Peyer's patch (tissue), 4 donors: ENCODE data around the gene LRRC8C. TPM values are rescaled to one million over a fixed set of nuclear protein-coding genes. Genes with fewer than 3 reads are reported as not detected.

Source experiments
- DNase-seq, 3 donors: peaks; one replicate each; pipeline ENCODE4 v3.0.0-alpha.2; 2017 to 2019
- H3K27ac ChIP-seq, 4 donors: fragments of 200-600 bp; sonication (generic); one replicate each; pipeline ENCODE4 v1.5.1; 2016 to 2019
- H3K27me3 ChIP-seq, 2 donors: fragments of 200-600 bp; sonication (generic); one replicate each; pipeline ENCODE4 v1.5.1; 2019
- H3K36me3 ChIP-seq, 3 donors: fragments of 200-600 bp; sonication (generic); one replicate each; pipeline ENCODE4 v1.5.1; 2016 to 2019
- H3K4me1 ChIP-seq, 4 donors: fragments of 200-600 bp; sonication (generic); one replicate each; pipeline ENCODE4 v1.5.1; 2016 to 2019
- H3K4me3 ChIP-seq, 4 donors: fragments of 200-600 bp; sonication (generic); 1 replicate in 3 of 4; 2 replicates in 1 of 4; pipeline ENCODE4 v1.5.1; 2016 to 2019; ENCODE audit warnings: mild to moderate bottlenecking in 1 of 4
- H3K9me3 ChIP-seq, 4 donors: fragments of 200-600 bp; sonication (generic); one replicate each; pipeline ENCODE4 v1.5.1; 2016 to 2019; ENCODE audit warnings: mild to moderate bottlenecking in 1 of 4
- POLR2A ChIP-seq, 2 donors: fragments of 450-650 bp; IDR thresholded peaks; one replicate each; pipeline ENCODE4 v1.5.1; 2017; ENCODE audit warnings: antibody characterized with exemption in 2 of 2, mild to moderate bottlenecking in 2 of 2, moderate library complexity in 2 of 2
- total RNA-seq, 4 donors: library from RNA; depleted of rRNA; stranded (reverse); fragments of >200 nt; gene quantifications; one replicate each; pipeline ENCODE4 v1.1.0, GENCODE V29; 2016
- TF ChIP-seq, protein P1 (sequence below), 6 experiments: fragments of 450-650 bp in 4 of 6; fragments of 200-600 bp in 2 of 6; sonication (generic) in 1 of 6; IDR thresholded peaks; one replicate each; pipeline ENCODE4 v1.5.1; 2017 to 2019; ENCODE audit warnings: antibody characterized with exemption in 6 of 6, mild to moderate bottlenecking in 3 of 6, moderate library complexity in 1 of 6

Gene LRRC8C
- total RNA-seq, 4 donors from 2014 or later, result 2.5 to 9.9 (median 4.0) TPM

DNA sequence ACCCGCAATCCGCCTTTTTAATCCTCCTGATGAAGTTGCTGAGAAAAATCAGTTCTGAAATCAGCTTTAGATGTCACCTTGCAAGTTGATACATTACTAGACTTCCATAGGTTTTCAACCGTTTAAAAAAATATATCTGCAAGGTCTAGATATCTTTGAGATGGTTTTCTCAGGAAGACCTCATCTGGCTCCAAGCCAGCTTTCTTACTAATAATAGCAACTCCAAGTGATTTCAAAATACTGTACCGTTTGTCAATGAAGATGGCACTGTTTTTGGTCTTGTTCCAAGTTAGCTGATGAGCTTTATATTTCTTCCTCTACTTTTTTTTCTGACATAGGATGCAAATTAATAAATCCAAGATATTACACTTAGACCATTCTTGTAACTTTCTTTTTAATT, 40.3 kb downstream of the LRRC8C start:
- H3K4me1 ChIP-seq, result no peaks in the 10 kb centered on the region
- no peaks in the 10 kb centered on the region for H3K27me3 ChIP-seq
- H3K4me3 ChIP-seq, result no peak overlapping the region
- no peaks in the 10 kb centered on the region for H3K36me3 ChIP-seq
- no peaks in the 10 kb centered on the region for H3K9me3 ChIP-seq
- TF ChIP-seq, protein P1, sequence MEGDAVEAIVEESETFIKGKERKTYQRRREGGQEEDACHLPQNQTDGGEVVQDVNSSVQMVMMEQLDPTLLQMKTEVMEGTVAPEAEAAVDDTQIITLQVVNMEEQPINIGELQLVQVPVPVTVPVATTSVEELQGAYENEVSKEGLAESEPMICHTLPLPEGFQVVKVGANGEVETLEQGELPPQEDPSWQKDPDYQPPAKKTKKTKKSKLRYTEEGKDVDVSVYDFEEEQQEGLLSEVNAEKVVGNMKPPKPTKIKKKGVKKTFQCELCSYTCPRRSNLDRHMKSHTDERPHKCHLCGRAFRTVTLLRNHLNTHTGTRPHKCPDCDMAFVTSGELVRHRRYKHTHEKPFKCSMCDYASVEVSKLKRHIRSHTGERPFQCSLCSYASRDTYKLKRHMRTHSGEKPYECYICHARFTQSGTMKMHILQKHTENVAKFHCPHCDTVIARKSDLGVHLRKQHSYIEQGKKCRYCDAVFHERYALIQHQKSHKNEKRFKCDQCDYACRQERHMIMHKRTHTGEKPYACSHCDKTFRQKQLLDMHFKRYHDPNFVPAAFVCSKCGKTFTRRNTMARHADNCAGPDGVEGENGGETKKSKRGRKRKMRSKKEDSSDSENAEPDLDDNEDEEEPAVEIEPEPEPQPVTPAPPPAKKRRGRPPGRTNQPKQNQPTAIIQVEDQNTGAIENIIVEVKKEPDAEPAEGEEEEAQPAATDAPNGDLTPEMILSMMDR (IDR thresholded peaks at IDR 0.05), result no peak
- no peak for TF ChIP-seq POLR2A (IDR thresholded peaks at IDR 0.05)
- DNase-seq, result no peak
- H3K27ac ChIP-seq, result no peak overlapping the region

GRCh38 chr1:89675677-89676076, 42.8 kb downstream of the LRRC8C start:
- Histone ChIP-seq H3K9me3 (no peaks in the 10 kb centered on the region), H3K4me3 (no peak overlapping the region), H3K4me1 (no peaks in the 10 kb centered on the region), H3K36me3 (no peaks in the 10 kb centered on the region), H3K27ac (no peak overlapping the region), H3K27me3 (no peaks in the 10 kb centered on the region)
- TF ChIP-seq, protein P1 (IDR thresholded peaks at IDR 0.05), result no peak
- no peak for TF ChIP-seq POLR2A (IDR thresholded peaks at IDR 0.05)
- no peak for DNase-seq

GRCh38 chr1:89681045-89681729, 48.3 kb downstream of the LRRC8C start:
- H3K4me3 ChIP-seq, result no peak overlapping the region
- no peaks in the 10 kb centered on the region for H3K27me3 ChIP-seq
- no peaks in the 10 kb centered on the region for H3K36me3 ChIP-seq
- H3K27ac ChIP-seq, result no peak overlapping the region
- no peaks in the 10 kb centered on the region for H3K9me3 ChIP-seq
- TF ChIP-seq, protein P1 (IDR thresholded peaks at IDR 0.05), result no peak
- no peak for TF ChIP-seq POLR2A (IDR thresholded peaks at IDR 0.05)
- no peak for DNase-seq
- H3K4me1 ChIP-seq, result no peaks in the 10 kb centered on the region

- Histone ChIP-seq H3K27me3 (no peaks in the 10 kb centered on the region), H3K4me3 (no peak overlapping the region), H3K36me3 (no peaks in the 10 kb centered on the region), H3K9me3 (no peaks in the 10 kb centered on the region), H3K4me1 (no peaks in the 10 kb centered on the region), H3K27ac (no peak overlapping the region)
- no peak for DNase-seq
- TF ChIP-seq, protein P1 (IDR thresholded peaks at IDR 0.05), result no peak
- TF ChIP-seq POLR2A (IDR thresholded peaks at IDR 0.05), result no peak
These were observed 49.7 kb downstream of the LRRC8C start for GRCh38 chr1:89682611-89683010.

DNA sequence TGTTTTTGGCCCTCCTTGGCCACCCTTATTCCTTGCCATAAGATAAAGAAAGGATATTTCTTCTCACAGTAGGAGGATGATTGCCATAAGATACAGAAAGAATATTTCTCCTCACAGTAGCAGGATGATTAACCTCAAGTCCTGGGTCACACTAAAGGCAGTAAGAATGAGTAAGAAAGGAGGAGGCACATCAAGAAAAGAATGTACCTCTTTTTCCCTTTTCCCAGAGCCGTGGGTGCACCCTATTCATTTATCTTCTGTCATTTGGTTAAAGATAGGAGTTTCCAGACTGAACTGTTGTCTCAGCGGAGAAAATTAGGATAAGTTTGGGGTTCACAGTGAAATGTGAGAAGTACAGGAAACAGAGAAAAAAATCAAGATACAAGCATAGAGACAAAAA, 52.5 kb downstream of the LRRC8C start:
- Histone ChIP-seq H3K4me1 (no peaks in the 10 kb centered on the region), H3K36me3 (no peaks in the 10 kb centered on the region), H3K27ac (no peak overlapping the region), H3K9me3 (no peaks in the 10 kb centered on the region), H3K4me3 (no peak overlapping the region), H3K27me3 (no peaks in the 10 kb centered on the region)
- no peak for DNase-seq
- no peak for TF ChIP-seq POLR2A (IDR thresholded peaks at IDR 0.05)
- TF ChIP-seq, protein P1 (IDR thresholded peaks at IDR 0.05), result no peak
